Endothelial cell of umbilical vein (primary cell): Measurements from ENCODE around the gene ARHGEF26.

Experiments
- CTCF ChIP-seq, 2 donors: IDR thresholded peaks; 1 replicate in 1 of 2; 2 replicates in 1 of 2; pipeline ENCODE4 v1.5.1; 2011; ENCODE audit warnings: low read length in 2 of 2, mild to moderate bottlenecking in 2 of 2, moderate library complexity in 2 of 2, control low read depth in 1 of 2, inconsistent platforms in 1 of 2, low read depth in 1 of 2; ENCODE audit not compliant: insufficient read depth in 1 of 2; ENCODE audit errors: extremely low read depth in 1 of 2
- EZH2 ChIP-seq: IDR thresholded peaks from 2 replicates; pipeline ENCODE4 v1.6.1; 2012; ENCODE audit warnings: borderline replicate concordance, low read depth, mild to moderate bottlenecking, moderate library complexity, low read length, inconsistent platforms; ENCODE audit not compliant: severe bottlenecking
- GATA2 ChIP-seq: IDR thresholded peaks from 2 replicates; pipeline ENCODE4 v1.7.0; 2011; ENCODE audit warnings: low read depth, mild to moderate bottlenecking, moderate library complexity, mixed read lengths, low read length; ENCODE audit not compliant: insufficient read length, insufficient read depth
- MAX ChIP-seq: IDR thresholded peaks from 2 replicates; pipeline ENCODE4 v1.6.1; 2011; ENCODE audit not compliant: insufficient read depth, insufficient read length
- POLR2A ChIP-seq: IDR thresholded peaks from 2 replicates; pipeline ENCODE4 v1.6.1; 2012; ENCODE audit warnings: low read depth, mild to moderate bottlenecking, control low read depth, low read length
- POLR2AphosphoS5 ChIP-seq: IDR thresholded peaks from 2 replicates; pipeline ENCODE4 v1.6.1; 2012; ENCODE audit warnings: low read depth, mild to moderate bottlenecking, control low read depth, low read length, moderate library complexity; ENCODE audit not compliant: insufficient read depth

- no peak for TF ChIP-seq CTCF (IDR thresholded peaks at IDR 0.05; ENCODE audit: extremely low read depth in 1 of 2, insufficient read depth in 1 of 2, low read depth in 1 of 2, low read length in 2 of 2)
- no peak for TF ChIP-seq EZH2
- TF ChIP-seq POLR2A, result no peak
- TF ChIP-seq MAX, result no peak
- no peak for TF ChIP-seq GATA2
- no peak for TF ChIP-seq POLR2AphosphoS5
Measured at GRCh38 chr3:154275292-154275691, 154.1 kb downstream of the ARHGEF26 start.
